Stimulated activated CD8-positive, alpha-beta memory T cell treated with anti-CD3 and anti-CD28 coated beads, Interleukin-2, amount 100 ng/mL, for 1 hour (primary cell): ENCODE measurements around the gene FAM98A.

Experiments used
- DNase-seq, 2 donors: peaks; one replicate each; pipeline ENCODE4 v3.0.0-alpha.2; 2020; ENCODE audit warnings: low read depth in 2 of 2

The FAM98A gene

DNA sequence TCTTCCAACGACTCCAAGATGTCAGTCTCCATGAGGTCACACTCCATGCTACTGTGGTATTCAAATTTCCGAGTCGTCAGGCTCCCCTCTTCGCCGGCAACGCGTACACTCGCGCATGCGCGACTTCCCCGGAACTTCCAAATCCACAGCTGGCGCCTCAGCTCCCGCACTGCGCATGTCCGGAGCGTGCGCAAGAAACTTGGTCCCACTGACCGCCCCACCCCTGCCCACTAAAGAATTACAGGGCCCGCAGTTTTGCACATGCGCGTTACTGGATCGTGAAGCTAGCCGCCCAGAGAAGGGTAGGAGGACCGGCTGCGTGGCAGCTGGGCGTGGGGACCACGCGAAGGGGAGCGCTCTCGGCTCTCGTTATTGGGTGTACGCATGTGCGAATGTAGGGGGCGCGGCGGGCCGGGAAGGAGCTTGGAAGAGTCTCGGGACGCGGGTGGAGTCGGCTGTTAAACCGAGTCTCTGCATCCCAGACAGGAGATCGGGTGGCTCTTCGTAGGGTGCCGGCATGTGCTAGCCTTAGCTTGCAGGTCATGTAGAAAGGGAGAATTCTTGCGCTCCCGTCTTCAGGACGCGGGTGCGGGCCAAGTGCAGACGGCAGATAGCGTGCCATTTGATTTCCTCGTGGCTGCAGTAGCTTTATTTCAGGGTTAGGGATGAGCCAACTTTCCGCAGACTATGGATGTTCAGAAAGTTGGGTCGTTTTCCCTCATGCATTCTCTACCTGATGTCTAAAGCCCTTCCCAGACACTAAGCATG, at the start of gene FAM98A:
Gene FAM98A (minus strand): TSS at position 125 of the 768 bp plus-strand sequence. CDS start 78 bp downstream, at position 47.
- DNase-seq = peak; percentile 98 to 99

DNA sequence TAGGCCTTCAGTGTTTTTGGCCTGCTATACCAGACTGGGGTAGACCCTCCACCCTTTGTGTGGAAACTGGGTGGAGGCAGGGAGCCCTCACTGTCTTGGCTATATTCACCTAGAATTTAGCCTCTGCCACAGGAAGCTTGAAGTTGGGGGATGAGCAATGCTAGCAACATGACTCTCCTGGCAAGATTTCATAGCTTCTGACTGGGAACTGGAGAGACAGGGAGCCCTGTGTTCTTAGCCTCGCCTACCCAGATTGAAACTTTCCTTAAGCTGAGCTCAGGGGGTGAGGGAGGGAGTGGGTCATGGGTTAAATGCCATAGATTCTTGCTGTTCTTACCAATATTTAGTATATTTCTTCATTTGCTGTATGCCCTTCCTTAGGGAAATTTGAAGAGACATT, 46.8 kb upstream of the FAM98A start:
- no peak for DNase-seq

DNA sequence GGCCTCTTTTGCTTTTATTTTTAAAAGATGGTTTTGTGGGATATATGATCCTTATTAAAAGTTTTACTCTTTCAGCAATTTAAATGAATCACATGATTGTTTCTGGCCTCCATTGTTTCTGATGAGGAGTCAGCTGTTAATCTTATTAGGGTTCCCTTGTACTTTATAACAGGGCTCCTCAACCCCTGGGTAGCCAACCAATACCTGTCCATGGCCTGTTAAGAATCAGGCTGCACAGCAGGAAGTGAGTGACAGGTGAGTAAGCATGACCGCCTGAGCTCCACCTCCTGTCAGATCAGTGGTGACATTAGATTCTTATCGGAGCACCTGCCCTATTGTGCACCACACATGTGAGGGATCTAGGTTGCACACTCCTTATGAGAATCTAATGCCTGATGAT, 45.1 kb upstream of the FAM98A start:
- DNase-seq = no peak

DNA sequence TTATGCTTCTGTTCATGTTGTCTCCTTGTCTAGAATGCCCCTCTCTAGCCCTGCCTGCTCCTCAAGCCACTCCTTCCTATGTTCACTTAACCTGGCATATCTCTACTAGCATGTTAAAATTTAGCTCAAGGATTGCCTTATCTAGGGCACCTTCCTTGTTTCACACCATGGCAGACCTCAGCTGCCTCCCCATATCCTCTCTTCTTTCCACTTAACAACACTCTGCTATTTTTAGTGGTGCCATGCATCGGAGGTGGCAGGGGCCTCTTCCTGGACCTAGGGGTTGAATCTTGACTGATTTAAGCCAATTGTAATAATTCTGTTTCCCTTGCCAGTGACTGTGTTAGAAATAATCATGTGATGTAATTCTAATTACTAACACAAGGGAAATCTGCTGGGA, 36.9 kb upstream of the FAM98A start:
- DNase-seq = no peak

DNA sequence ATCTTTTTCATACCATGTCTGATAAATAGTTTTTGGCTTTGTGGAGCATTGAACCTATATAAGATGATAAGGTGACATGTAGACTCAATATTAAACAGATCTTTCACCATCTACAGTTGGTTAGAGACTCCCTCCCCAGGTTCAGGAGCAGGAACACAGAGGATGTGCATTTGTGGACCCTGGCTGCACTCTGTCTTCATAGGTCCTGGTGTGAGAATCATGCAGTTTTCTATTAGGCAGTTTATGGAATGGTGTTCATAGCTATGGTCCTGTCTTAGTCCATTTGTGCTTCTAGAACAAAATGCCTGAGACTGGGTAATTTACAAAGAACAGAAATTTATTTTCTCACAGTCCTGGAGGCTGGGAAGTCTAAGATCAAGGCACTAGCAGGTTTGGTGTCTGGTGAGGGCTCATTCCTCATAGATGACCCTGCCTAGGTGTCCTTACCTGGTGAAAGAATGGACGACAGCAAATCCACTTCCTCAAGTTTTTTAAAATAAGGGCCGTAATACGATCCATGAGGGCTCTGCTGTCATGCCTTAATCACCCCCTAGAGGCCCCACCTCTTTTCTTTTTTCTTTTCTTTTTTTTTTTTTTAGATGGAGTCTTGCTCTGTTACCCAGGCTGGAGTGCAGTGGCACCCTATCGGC, 35.3 kb upstream of the FAM98A start:
- no peak for DNase-seq

DNA sequence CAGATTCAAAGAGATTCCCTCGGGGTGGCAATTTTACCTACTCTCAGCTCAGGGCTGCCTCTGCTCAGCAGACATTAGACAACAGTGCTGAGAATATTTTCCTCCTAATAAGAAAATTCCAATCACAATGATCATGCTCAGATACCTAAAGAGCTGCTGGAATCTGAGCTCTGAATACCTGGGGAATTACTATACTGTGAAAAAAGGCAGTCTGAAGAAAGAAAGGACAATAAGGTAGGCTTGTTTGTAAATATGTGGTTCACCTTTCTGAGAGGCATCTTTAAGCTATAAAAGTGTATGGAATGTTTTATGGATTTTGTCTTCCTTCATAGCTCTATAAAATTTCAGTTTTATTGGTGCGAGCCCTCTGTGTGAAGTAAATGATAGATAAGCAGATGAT, 34.2 kb upstream of the FAM98A start:
- DNase-seq = no peak

DNA sequence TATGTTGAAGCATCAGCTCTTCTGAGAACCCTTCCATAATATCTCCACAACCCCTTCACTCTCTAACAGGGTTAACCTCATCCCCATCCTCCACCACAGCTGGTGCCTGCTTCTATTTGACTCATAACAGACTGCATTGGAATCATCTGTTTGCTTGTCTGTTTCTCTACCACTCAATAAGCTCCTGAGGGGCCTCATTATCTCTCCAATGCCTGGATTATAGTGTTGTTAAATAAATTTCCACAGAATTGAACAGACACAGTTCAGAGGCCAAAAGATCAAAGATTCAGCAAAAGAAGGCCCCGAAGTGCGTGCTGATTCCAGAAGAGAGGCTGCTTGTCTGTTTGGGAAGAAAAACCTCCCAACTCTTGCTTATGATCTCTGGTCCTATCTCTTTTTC, 33.7 kb upstream of the FAM98A start:
- DNase-seq = no peak

DNA sequence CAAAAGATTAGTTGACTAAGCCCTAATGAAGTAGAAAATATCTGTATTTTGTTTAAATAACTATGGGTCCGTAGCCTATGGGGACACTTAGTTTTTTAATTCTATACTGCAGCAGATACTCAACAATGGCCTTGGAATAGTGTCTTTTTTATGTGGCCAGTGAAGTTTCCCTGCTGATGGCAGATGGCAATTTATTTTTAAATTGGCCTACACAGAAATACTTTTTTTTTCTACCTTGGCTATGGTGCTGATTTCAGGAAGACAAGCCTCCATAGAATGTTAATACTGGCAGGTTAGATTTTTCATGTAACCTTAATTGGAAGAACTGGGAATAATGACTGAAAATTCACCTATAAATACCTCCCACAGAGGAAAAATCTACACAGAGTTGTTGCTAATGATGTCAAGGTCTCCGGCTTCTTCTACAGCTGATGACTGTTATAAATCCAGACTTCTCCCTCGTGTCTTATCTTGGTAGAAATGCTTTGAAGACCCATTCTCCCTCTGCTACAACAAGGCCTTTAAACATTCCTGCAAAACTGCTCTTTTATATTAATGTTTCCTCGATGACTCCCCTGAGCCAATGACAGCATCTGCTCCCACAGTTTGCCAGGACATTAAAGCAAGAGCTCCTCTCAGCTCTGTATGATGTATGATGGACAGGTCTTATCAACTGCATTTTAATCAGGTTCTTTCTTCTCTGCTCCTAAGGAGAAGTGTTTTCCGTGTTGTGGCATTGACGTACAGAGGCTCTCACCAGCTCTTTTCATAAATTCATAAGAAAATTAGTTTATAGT, 29.1 kb upstream of the FAM98A start:
- DNase-seq = no peak

DNA sequence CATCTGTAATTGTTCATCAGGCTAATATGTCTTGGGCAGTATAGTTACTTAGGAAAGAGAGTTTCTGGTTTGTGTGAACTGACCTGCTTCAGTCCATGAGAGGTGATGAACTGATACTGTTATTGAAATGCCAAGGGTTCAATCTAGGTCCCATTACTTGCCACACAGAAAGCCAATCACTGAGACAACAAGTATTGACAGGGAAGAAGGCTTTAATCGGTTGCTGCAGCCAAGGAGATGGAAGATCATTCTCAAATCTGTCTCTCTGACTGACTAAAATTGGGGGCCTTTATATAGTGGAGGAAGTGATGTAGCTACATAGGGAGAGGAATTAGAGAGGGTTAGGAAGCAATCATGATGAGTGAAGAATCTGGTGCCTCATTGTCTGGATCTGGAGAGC, 19.9 kb upstream of the FAM98A start:
- no peak for DNase-seq

DNA sequence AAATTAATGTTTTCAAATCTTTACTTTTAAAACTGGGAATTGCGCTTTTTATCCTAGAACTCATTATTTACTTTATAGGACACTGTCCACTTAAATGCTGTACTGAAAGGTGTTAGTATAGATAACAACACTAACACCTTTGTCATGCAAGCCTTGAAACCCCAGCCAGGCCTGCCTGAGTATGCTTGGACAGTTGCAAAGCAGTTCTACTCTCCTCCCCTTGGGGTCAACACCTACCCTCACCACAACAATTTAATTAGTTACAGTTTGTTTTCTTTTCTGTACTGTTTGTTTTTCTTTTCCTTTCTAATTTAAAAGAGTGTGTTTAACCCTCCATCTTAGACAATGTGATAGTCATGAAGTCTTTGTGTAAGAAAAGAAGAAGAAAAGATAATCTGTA, 18.9 kb upstream of the FAM98A start:
- DNase-seq = no peak

DNA sequence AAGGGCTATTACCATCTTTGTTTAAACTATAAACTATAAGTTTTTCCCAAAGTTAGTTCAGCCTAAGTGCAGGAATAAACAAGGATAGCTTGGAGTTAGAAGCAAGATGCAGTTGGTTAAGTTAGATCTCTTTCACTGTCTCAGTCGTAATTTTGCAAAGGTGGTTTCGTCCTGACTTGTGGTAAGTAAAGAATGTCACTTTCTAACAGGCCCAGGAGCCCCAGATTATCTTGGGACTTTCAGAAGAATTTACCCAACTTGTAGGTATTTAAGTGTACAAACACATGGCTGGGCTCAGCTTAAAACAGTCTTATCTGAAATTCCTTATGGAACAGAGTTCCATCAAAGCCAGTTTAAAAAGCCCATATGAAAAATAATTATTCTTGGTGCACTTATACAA, 18.3 kb upstream of the FAM98A start:
- DNase-seq = no peak

DNA sequence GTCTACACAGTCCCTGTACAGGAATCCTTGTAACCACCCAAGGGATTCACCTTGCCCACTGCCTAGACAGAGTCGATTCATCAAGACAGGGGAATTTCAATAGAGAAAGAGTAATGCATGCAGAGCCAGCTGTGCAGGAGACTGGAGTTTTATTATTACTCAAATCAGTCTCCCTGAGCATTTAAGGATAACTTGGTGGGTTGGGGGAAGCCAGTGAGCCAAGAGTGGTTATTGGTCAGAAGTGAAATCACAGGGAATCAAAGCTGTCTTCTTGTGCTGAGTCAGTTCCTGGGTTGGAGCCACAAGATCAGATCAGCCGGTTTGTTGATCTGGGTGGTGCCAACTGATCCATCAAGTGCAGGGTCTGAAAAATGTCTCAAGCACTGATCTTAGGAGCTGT, 17.8 kb upstream of the FAM98A start:
- DNase-seq = no peak

DNA sequence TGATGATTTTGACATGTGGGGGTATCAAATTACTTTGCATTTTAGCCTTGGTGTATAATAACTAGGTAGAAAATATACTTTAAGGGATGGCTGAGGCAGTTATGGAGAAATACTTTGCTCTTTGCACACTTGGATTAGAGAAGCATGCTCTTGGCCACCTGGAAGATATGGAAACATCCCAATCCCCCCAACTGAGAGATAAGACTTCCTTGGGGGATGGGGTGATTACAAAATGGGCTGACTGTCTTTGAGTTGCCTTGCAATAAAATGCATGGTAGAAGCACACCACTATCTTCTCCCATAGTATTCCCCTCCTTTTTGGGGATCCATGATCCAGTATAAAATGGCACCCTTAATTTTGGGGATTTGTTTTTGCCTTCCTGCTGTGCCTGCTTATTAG, 15.1 kb upstream of the FAM98A start:
- no peak for DNase-seq

DNA sequence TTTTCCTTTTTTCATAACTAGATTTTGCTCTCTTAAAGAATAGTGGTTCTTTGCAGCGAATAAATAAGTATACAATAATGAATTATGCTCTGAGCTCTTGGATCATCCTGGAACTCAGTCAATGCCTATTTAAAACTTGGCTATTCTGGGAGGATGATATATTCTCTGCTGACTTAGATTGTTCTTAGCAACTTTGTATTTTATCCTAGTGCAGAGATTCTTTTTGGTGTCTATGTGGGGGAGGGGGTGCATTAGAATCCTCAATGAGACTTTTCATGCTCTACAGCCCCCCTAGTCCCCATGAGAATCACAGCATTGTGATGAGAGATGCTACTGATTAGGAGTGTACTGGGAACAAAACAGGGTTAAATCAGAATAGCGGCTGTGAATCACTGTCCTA, 8.8 kb upstream of the FAM98A start:
- DNase-seq = no peak

DNA sequence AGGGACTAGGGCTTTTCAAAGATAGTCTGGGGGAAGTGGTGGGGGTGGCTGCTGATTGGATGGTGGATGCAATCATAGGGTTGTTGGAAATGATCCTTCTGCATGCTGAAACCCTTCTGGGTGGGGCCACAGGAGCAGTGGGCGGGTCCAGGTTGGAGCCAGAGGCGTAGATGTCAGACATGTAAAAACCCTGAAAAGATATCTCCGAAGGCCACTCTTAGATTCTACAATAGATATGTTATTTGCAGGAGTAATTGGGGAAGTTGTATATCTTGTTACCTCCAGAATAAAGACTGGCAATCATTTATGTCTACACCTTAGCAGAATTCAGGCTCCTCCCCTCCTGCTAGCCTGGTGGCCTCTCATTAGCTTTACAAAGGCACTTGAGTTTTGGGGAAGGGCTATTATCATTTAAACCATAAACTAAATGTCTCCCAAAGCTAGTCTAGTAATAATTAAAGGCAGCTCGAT, 8.2 kb upstream of the FAM98A start:
- DNase-seq = no peak

DNA sequence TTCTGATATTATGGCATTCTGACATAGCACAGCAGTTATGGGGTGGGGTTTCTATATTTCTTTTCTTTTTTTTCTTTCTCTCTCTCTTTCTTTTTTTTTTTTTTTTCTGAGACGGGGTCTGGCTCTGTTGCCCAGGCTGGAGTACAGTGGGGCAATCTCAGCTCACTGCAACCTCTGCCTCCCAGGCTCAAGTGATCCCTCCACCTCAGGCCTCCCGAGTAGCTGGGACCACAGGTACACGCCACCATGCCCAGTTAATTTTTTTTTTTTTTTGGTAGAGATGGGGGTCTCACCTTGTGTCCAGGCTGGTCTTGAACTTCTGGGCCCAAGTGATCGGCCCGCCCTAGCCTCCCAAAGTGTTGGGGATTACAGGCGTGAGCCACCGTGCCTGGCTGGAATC, 7.5 kb upstream of the FAM98A start:
- no peak for DNase-seq

DNA sequence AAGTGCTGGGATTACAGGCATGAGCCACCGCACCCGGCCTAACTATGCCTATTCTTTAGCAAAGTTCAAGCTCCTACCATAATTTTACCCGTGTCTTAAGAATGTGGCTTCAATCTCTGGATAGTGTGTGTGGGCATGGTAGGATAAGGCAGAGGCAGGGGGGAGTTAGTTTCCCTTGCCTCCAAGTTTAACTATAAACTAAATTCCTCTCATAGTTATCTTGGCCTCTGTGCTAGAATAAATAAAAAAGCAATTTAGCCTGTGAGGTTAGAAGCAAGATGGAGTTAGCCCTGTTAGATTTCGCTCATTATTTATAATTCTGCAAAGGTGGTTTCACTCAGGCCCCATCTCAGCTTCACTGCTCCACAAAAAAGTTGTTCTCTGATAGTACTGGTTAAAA, 7.0 kb upstream of the FAM98A start:
- DNase-seq = no peak

DNA sequence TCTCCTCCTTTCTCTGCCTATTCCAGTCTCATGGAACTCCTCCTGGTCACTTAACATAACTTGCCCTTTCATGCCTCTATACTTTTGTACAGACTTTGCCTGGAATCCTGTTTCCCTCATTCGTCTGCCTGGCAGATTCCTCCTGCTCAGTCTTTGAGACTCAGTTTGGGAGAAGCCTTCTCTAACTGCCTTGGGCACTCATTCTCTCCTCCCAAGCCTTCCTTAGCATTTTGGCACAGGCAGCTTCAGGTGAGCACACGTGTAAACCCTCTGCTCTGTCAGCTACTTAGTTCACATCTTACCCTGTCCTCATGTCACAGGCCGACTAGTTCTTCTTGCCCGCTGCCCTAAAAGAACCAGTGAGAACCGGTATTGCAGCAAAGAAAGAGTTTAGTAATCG, 6.0 kb upstream of the FAM98A start:
- DNase-seq = no peak

DNA sequence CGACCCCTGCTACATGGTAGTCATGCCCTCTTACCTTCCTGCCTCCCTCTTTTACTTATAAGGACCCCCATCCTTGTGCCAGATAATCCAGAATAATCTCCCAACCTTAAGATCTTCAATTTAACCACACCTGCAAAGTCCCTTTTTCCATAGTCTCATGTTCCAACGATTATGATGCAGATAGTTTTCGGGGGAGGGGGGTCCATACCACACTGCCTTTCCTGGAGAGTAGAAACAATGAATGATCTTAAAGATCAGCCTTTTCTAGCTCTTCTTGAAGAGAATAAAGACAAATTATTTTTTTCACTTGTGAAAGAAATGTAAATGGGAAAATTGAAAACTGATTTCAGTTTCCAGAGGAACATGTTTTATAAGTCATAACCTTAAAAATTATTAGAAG, 4.3 kb upstream of the FAM98A start:
- DNase-seq = no peak

DNA sequence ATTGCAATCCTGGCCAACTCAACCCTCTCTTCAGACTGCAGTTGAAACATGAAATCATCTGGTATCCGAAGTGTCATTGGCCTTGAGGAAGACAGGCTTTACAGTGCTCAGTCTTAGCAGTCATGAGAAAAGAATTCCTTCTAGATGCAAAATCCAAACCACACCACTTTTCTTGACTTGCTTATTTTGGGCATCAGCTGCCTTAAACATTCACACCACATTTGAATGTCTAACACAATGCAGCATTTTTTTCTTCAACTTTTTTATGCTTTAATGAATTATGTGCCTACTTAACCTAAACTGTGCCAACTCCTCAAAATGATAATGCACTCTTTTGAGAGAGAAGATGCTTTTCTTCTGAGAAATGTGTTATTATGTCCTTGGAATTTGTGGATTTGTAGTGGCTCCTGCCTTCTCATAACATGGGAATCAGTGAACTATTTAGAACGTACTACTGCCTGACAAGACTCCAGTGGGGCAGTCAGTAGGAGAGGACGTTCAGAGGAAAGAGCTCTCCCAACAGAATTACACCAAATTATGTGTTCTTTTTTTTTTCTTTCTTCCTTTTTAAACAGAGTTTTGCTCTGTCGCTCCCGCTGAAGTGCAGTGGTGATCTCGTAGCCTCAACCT, 3.2 kb upstream of the FAM98A start:
- no peak for DNase-seq

DNA sequence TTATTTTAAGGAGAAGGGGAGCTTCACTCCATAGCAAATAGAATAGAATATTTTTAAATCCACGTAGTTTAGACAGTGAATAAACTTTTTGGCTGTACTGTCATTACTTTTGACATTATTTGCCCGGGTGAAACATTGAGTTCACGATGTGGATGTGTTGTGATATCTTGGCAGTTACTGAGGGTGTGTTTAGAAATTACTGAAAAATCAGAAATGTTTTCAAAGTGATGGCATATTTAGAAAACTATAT, 769 bp upstream of the FAM98A start:
- DNase-seq = no peak

DNA sequence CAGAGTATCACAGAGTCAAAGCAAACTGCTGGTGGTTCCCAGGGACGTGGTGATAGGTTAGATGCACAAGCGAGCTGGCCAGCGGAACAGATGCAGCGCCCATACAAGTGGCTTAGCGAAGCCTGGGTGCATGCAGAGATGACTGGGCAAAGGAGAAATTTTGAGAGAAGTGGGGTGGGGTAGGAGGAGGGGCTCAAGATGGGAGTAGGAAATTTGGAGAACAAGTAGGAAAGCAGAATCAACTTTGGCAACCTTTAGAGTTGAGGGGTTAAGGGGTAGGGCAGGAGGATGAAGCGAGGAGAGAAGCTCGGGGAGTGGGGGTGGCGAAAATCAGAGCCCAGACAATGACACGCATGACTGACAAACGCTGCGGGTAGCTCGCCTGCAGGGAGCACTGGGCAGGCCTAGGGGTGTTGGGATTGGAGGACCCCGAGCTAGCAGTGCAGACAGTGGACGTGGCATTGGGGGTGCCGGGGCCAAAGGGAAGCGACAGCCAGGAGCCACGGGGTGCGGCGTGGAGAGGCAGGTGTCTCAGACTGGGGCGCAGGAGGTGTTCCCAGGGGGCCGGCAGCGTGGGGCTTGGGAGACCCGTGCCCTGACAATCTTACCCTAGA, 431 bp downstream of the FAM98A start:
- peak in 1 of 2 donors; percentile 1 for DNase-seq
